Body of pancreas (tissue), 4 donors: ENCODE results near the gene CAMK2N2. TPM values are rescaled to one million over a fixed set of nuclear protein-coding genes. Genes with fewer than 3 reads are reported as not detected.

Experiments
- ATAC-seq: fragments of 150-250 bp; one replicate; pipeline ENCODE4 v1.9.1; 2016
- DNase-seq, 4 donors: peaks; one replicate each; pipeline ENCODE4 v3.0.0-alpha.2; 2019
- H3K27ac ChIP-seq, 4 donors: fragments of 200-600 bp; sonication (generic); 1 replicate in 3 of 4; 2 replicates in 1 of 4; pipeline versions ENCODE4 v1.5.1 to v1.6.1; 2016 to 2019; ENCODE audit warnings: mild to moderate bottlenecking in 1 of 4, mixed read lengths in 1 of 4, moderate library complexity in 1 of 4
- H3K27me3 ChIP-seq, 2 donors: fragments of 200-600 bp; sonication (generic); one replicate each; pipeline ENCODE4 v1.6.0; 2016; ENCODE audit warnings: mild to moderate bottlenecking in 1 of 2
- H3K36me3 ChIP-seq, 2 donors: fragments of 200-600 bp; sonication (generic); replicated peaks in 1 of 2; 2 replicates each; pipeline ENCODE4 v1.5.1; 2016; ENCODE audit warnings: low read depth in 2 of 2; ENCODE audit not compliant: insufficient read depth in 1 of 2
- H3K4me1 ChIP-seq: fragments of 200-600 bp; sonication (generic); one replicate; pipeline ENCODE4 v1.6.0; 2016
- H3K4me3 ChIP-seq, 2 donors: fragments of 200-600 bp; sonication (generic); 1 replicate in 1 of 2; 2 replicates in 1 of 2; pipeline ENCODE4 v1.5.1; 2016 to 2019
- H3K9me3 ChIP-seq, 3 donors: fragments of 200-600 bp; sonication (generic); 1 replicate in 2 of 3; 2 replicates in 1 of 3; pipeline ENCODE4 v1.5.1; 2016
- CTCF ChIP-seq, 7 experiments: fragments of 450-650 bp in 4 of 7; fragments of 200-600 bp in 3 of 7; sonication (generic) in 3 of 7; IDR thresholded peaks; one replicate each; pipeline ENCODE4 v1.5.1; 2016 to 2019; ENCODE audit warnings: antibody characterized with exemption in 7 of 7
- POLR2A ChIP-seq, 3 donors: fragments of 450-650 bp; IDR thresholded peaks; one replicate each; pipeline ENCODE4 v1.6.1; 2016; ENCODE audit warnings: antibody characterized with exemption in 3 of 3, mild to moderate bottlenecking in 2 of 3
- WGBS, 2 donors: methylation state at CpG; one replicate each; pipeline ENCODE4 v1.1.5; 2017; 5-methylcytosine and 5-hydroxymethylcytosine counted together
- intact Hi-C: fragments of 100-400 bp; cut with DNase I; formaldehyde crosslinking; loops from one replicate; pipeline ENCODE4 v1.15.1; 2023
- total RNA-seq, 2 donors: library from RNA; depleted of rRNA; stranded (reverse); fragments of >200 nt; gene quantifications; one replicate each; pipeline ENCODE4 v1.1.0, GENCODE V29; 2016

CAMK2N2 gene
- total RNA-seq, 2 donors from 2014 or later: 1.6 to 1.8 TPM

DNA sequence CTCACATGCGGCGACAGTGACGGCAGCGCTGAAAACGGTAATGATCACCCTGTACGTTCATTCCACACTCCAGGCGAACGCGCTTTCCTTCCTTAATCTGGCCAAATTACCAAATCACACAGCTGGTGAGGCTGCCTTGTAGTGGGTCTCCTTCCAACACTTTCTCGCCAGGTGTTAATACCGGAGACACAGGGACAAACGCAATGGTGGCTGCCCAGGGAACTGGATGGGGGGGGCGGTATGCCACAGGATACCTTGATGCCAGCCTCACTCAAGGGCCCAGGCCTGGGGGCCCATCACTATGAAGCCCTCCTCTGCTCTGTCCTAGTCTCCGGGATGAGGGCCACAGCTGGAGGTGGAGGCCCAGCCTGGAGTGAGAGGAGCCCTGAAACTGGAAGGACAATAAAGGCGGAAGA, 1.4 kb upstream of the CAMK2N2 start:
- peak overlapping the region; percentile 86 to 99 (median 96) for H3K27ac ChIP-seq
- ATAC-seq (no peak), DNase-seq (no peak)
- 13 to 16% methylated on average over 9 to 15 of the region's 15 CpGs for WGBS, 2 donors
- intact Hi-C loops: no loop called here
- H3K4me3 ChIP-seq: no peak overlapping the region
- H3K4me1 ChIP-seq: peaks cover 30% of the 10 kb centered on the region
- H3K36me3 ChIP-seq: no peaks in the 10 kb centered on the region
- no peaks in the 10 kb centered on the region for H3K9me3 ChIP-seq
- TF ChIP-seq POLR2A (IDR thresholded peaks at IDR 0.05) (peak; percentile 55 to 82 (median 69)), CTCF (IDR thresholded peaks at IDR 0.05) (no peak)
- no peaks in the 10 kb centered on the region for H3K27me3 ChIP-seq

DNA sequence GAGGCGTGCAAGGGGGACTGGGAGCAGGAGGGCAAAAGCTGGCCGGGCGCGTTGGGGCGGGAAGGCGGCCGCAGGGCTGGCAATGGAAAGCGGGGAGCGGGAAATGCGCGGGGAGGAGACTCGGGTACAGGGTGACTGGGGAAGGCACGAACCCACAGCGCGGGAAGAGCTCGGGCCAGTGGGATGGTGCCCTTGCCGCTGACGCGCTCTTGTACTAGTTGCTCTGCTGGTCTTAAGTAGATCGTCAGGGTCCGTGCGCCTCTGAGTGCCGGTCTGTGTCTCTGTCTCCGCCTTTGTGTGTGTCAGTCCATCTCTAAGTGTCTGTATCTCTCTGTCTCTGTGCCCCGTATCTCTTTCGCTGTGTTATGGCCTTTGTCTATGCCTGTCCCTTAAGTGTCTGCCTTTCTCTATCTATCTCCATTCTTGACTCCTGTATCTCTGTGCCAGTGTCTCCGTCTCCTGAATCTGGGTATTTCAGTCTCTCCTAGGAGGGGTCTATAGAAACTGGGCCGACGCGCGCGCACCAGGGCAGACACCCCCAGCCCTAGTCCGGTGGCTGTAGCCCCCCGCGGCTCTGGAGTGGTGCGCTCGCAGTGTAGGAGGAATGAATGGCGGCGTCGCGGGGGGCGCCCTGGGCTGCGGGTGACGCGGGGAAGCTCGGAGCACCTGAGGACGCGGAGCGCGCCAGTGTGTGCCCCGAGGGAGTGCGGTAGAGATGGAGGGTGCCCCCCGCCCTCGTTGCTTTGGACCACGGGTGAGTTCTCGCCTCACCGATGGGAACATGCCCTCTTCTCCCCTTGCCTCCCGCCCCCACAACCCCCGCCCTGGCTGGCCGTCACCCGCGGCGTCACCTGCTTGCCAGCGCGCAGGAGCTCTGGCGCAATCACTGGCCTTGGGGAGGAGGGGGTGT, 756 bp upstream of the CAMK2N2 start:
- Histone ChIP-seq H3K9me3 (no peaks in the 10 kb centered on the region), H3K27me3 (no peaks in the 10 kb centered on the region), H3K27ac (peak overlapping the region; percentile 86 to 99 (median 96)), H3K36me3 (no peaks in the 10 kb centered on the region), H3K4me1 (peaks cover 30% of the 10 kb centered on the region), H3K4me3 (no peak overlapping the region)
- intact Hi-C loops: no loop called here
- WGBS, 2 donors: 1 to 3% methylated on average over 44 to 65 of the region's 66 CpGs
- ATAC-seq (peak; percentile 69), DNase-seq (peak; percentile 90 to 95 (median 91))
- TF ChIP-seq POLR2A (IDR thresholded peaks at IDR 0.05): peak; percentile 76 to 98 (median 95)
- TF ChIP-seq CTCF (IDR thresholded peaks at IDR 0.05): no peak

- ATAC-seq: no peak
- intact Hi-C loops: no loop called here
- no peaks in the 10 kb centered on the region for H3K36me3 ChIP-seq
- TF ChIP-seq POLR2A (IDR thresholded peaks at IDR 0.05): no peak
- no peak for TF ChIP-seq CTCF (IDR thresholded peaks at IDR 0.05)
- H3K27me3 ChIP-seq: no peaks in the 10 kb centered on the region
- H3K4me1 ChIP-seq: peaks cover 30% of the 10 kb centered on the region
- peak overlapping the region; percentile 21 to 34 for H3K4me3 ChIP-seq
- no peaks in the 10 kb centered on the region for H3K9me3 ChIP-seq
- 0 to 1% methylated on average over 14 to 49 of the region's 49 CpGs for WGBS, 2 donors
- peak overlapping the region; percentile 74 to 88 (median 86) for H3K27ac ChIP-seq
- peak; percentile 32 to 51 (median 42) for DNase-seq
These were observed 556 bp downstream of the CAMK2N2 start for GRCh38 chr3:184260724-184261269.

GRCh38 chr3:184259878-184260723, 1.3 kb downstream of the CAMK2N2 start:
- no peaks in the 10 kb centered on the region for H3K36me3 ChIP-seq
- no peak for TF ChIP-seq CTCF (IDR thresholded peaks at IDR 0.05)
- peak in 1 of 3 donors; percentile 35 for TF ChIP-seq POLR2A (IDR thresholded peaks at IDR 0.05)
- peak overlapping the region; percentile 21 to 34 for H3K4me3 ChIP-seq
- peak; percentile 36 for ATAC-seq
- H3K27ac ChIP-seq: peak overlapping the region in 3 of 4 donors; percentile 74 to 88 (median 86)
- DNase-seq: peak; percentile 51 to 70 (median 60)
- H3K9me3 ChIP-seq: no peaks in the 10 kb centered on the region
- intact Hi-C loops: no loop called here
- no peaks in the 10 kb centered on the region for H3K27me3 ChIP-seq
- WGBS, 2 donors: 1 to 5% methylated on average over 15 to 56 of the region's 91 CpGs
- peaks cover 30% of the 10 kb centered on the region for H3K4me1 ChIP-seq
